A549 (cell line): ENCODE measurements around the gene RARG. TPM values are rescaled to one million over a fixed set of nuclear protein-coding genes. Genes with fewer than 3 reads are reported as not detected.

Experiments
- ATAC-seq, 2 experiments: fragments of 200-7000 bp in 1 of 2; fragments of >200 bp in 1 of 2; cut with Nextera tagmentation in 1 of 2; cut with Tn5 transposase in 1 of 2; 3 replicates each; pipeline versions ENCODE4 v1.8.0 to v1.9.1; 2018 to 2020; ENCODE audit warnings: mild to moderate bottlenecking in 1 of 2, moderate library complexity in 1 of 2
- CTCF ChIA-PET: fragments of 300-600 bp; sonication (Branson Sonifier 250); formaldehyde crosslinking; extraction: SDS; loops from one replicate; lab custom pipeline; 2021; ENCODE audit warnings: antibody characterized with exemption, inconsistent platforms; lab: Yijun Ruan, JAX
- POLR2A ChIA-PET: fragments of 350-600 bp; formaldehyde crosslinking; extraction: SDS; loops from one replicate; lab custom pipeline; 2021; ENCODE audit warnings: antibody characterized with exemption, inconsistent platforms; lab: Yijun Ruan, JAX
- DNase-seq, 2 experiments: peaks; one replicate each; pipeline versions ENCODE4 v3.0.0 to v3.0.0-alpha.2; 2011 to 2016; ENCODE audit warnings: low read depth in 1 of 2, low spot score in 1 of 2
- FAIRE-seq: peaks from 2 replicates; lab custom pipeline; 2011; peaks lifted over from hg19 to GRCh38; lab: Jason Lieb, UNC
- H3K27ac ChIP-seq, 2 experiments: fragments of >200 bp; sonication (Bioruptor Twin); formaldehyde crosslinking; 3 replicates each; pipeline ENCODE4 v1.5.1; 2016 to 2017
- H3K4me1 ChIP-seq: fragments of >200 bp; sonication (Bioruptor Twin); formaldehyde crosslinking; 3 replicates; pipeline ENCODE4 v1.6.1; 2016
- H3K4me2 ChIP-seq: fragments of >200 bp; sonication (Bioruptor Twin); formaldehyde crosslinking; 3 replicates; pipeline ENCODE4 v1.6.1; 2016
- H3K4me3 ChIP-seq: fragments of >200 bp; sonication (Bioruptor Twin); formaldehyde crosslinking; 3 replicates; pipeline ENCODE4 v1.5.1; 2016
- H3K9me3 ChIP-seq: fragments of >200 bp; sonication (Bioruptor Twin); formaldehyde crosslinking; 3 replicates; pipeline ENCODE4 v1.6.1; 2016
- CBX2 ChIP-seq: fragments of 200-600 bp; sonication (generic); IDR thresholded peaks from 2 replicates; pipeline ENCODE4 v1.6.1; 2016; ENCODE audit warnings: low read depth, mild to moderate bottlenecking, borderline replicate concordance
- CBX8 ChIP-seq: fragments of 200-600 bp; sonication (generic); IDR thresholded peaks from 2 replicates; pipeline ENCODE4 v1.6.1; 2016
- CEBPB ChIP-seq, 2 experiments: fragments of >200 bp in 1 of 2; sonication (Bioruptor Twin) in 1 of 2; formaldehyde crosslinking in 1 of 2; IDR thresholded peaks; 2 replicates each; pipeline ENCODE4 v1.6.1; 2012 to 2016
- CHD4 ChIP-seq: fragments of 200-600 bp; sonication (generic); IDR thresholded peaks from 2 replicates; pipeline ENCODE4 v1.6.1; 2016; ENCODE audit warnings: antibody characterized with exemption, mild to moderate bottlenecking, borderline replicate concordance
- EP300 ChIP-seq, 2 experiments: fragments of >200 bp; sonication (Bioruptor Twin); formaldehyde crosslinking; IDR thresholded peaks; 2 replicates in 1 of 2; 3 replicates in 1 of 2; pipeline ENCODE4 v1.6.1; 2016 to 2017
- HEYL ChIP-seq: fragments of 250-450 bp; sonication (Bioruptor Pico); IDR thresholded peaks from 2 replicates; pipeline ENCODE4 v1.8.0; 2021; ENCODE audit warnings: mild to moderate bottlenecking, moderate library complexity
- HOXA7 ChIP-seq: fragments of 250-450 bp; sonication (Bioruptor Pico); IDR thresholded peaks from 2 replicates; pipeline ENCODE4 v1.5.0; 2020; ENCODE audit warnings: mild to moderate bottlenecking, moderate library complexity
- HOXB5 ChIP-seq: fragments of 250-450 bp; sonication (Bioruptor Pico); IDR thresholded peaks from 2 replicates; pipeline ENCODE4 v1.5.0; 2020; ENCODE audit warnings: mild to moderate bottlenecking, moderate library complexity
- KDM5A ChIP-seq: fragments of 200-600 bp; sonication (generic); IDR thresholded peaks from 2 replicates; pipeline ENCODE4 v1.6.1; 2016; ENCODE audit warnings: antibody characterized with exemption, mild to moderate bottlenecking
- MAFK ChIP-seq: fragments of 450-650 bp; IDR thresholded peaks from 2 replicates; pipeline ENCODE4 v1.6.1; 2014; ENCODE audit not compliant: partially characterized antibody
- MAX ChIP-seq: IDR thresholded peaks from 2 replicates; pipeline ENCODE4 v1.6.1; 2012
- MAZ ChIP-seq: fragments of 150-350 bp; IDR thresholded peaks from 2 replicates; pipeline ENCODE4 v1.6.1; 2014; ENCODE audit warnings: antibody characterized with exemption, low read depth, low read length, borderline replicate concordance
- MYC ChIP-seq: IDR thresholded peaks from 2 replicates; pipeline ENCODE4 v1.6.1; 2012; ENCODE audit warnings: mild to moderate bottlenecking, inconsistent platforms, low read length, improper control_type of control experiment, borderline replicate concordance
- NFE2L2 ChIP-seq: fragments of 150-350 bp; conservative IDR thresholded peaks from 2 replicates; pipeline ENCODE4 v1.6.1; 2014; ENCODE audit warnings: low read length
- PHF8 ChIP-seq: fragments of 200-600 bp; sonication (generic); IDR thresholded peaks from 2 replicates; pipeline ENCODE4 v1.6.1; 2016; ENCODE audit warnings: low read depth, mild to moderate bottlenecking, antibody characterized with exemption, moderate library complexity, borderline replicate concordance
- POLR2AphosphoS2 ChIP-seq: conservative IDR thresholded peaks from 2 replicates; pipeline ENCODE4 v1.6.1; 2012; ENCODE audit warnings: low read length, improper control_type of control experiment, inconsistent platforms
- RAD21 ChIP-seq, 2 experiments: fragments of >200 bp in 1 of 2; sonication (Bioruptor Twin) in 1 of 2; formaldehyde crosslinking in 1 of 2; IDR thresholded peaks in 1 of 2; conservative IDR thresholded peaks in 1 of 2; 2 replicates in 1 of 2; 3 replicates in 1 of 2; pipeline ENCODE4 v1.6.1; 2012 to 2018; ENCODE audit warnings: inconsistent platforms in 1 of 2
- RARB ChIP-seq: fragments of 250-450 bp; sonication (Bioruptor Pico); IDR thresholded peaks from 2 replicates; pipeline ENCODE4 v1.8.0; 2021; ENCODE audit warnings: mild to moderate bottlenecking, moderate library complexity
- RFX5 ChIP-seq: fragments of 450-650 bp; IDR thresholded peaks from 2 replicates; pipeline ENCODE4 v1.7.1; 2014; ENCODE audit warnings: antibody characterized with exemption, mild to moderate bottlenecking, moderate library complexity
- RNF2 ChIP-seq: fragments of 200-600 bp; sonication (generic); IDR thresholded peaks from 2 replicates; pipeline ENCODE4 v1.6.1; 2016; ENCODE audit warnings: low read depth, mild to moderate bottlenecking, antibody characterized with exemption, moderate library complexity, borderline replicate concordance
- SREBF2 ChIP-seq: fragments of 450-650 bp; IDR thresholded peaks from 2 replicates; pipeline ENCODE4 v1.6.1; 2014; ENCODE audit warnings: mild to moderate bottlenecking, moderate library complexity
- USF2 ChIP-seq: fragments of 450-650 bp; IDR thresholded peaks from 2 replicates; pipeline ENCODE4 v1.6.1; 2014; ENCODE audit warnings: antibody characterized with exemption
- ZC3H11A ChIP-seq: fragments of 450-650 bp; IDR thresholded peaks from 2 replicates; pipeline ENCODE4 v1.6.1; 2014; ENCODE audit warnings: antibody characterized with exemption, mild to moderate bottlenecking
- ZSCAN20 ChIP-seq: fragments of 250-450 bp; sonication (Bioruptor Pico); IDR thresholded peaks from 2 replicates; pipeline ENCODE4 v1.8.0; 2022; ENCODE audit warnings: mild to moderate bottlenecking, moderate library complexity
- WGBS: methylation state at CpG from one replicate; pipeline ENCODE4 v1.1.6; 2017; ENCODE audit errors: missing lambda C conversion rate; 5-methylcytosine and 5-hydroxymethylcytosine counted together
- polyA plus RNA-seq, 4 experiments: library from polyadenylated mRNA; depleted of rRNA in 3 of 4; stranded (reverse); fragments of >200 nt; fragmentation: RNase III in 1 of 4; extraction: RNeasy Plus Mini Kit Qiagen cat#74134 plus additional on column Dnase treatment in 1 of 4; gene quantifications; 2 replicates in 3 of 4; 3 replicates in 1 of 4; pipeline ENCODE4 v1.2.3, GENCODE V29; 2011 to 2017
- TF ChIP-seq, protein P1 (sequence below): fragments of >200 bp; sonication (Bioruptor Twin); formaldehyde crosslinking; IDR thresholded peaks from 2 replicates; pipeline ENCODE4 v1.6.1; 2016
- TF ChIP-seq, protein P2 (sequence below): fragments of 250-450 bp; sonication (Bioruptor Pico); IDR thresholded peaks from 2 replicates; pipeline ENCODE4 v1.5.0; 2020; ENCODE audit warnings: low read depth, mild to moderate bottlenecking, moderate library complexity
- TF ChIP-seq, protein P3 (sequence below): fragments of 200-600 bp; sonication (generic); IDR thresholded peaks from 2 replicates; pipeline ENCODE4 v1.6.1; 2016; ENCODE audit warnings: antibody characterized with exemption, mild to moderate bottlenecking, moderate library complexity
- TF ChIP-seq, protein P4 (sequence below): fragments of >200 bp; sonication (Bioruptor Twin); formaldehyde crosslinking; IDR thresholded peaks from 3 replicates; pipeline ENCODE4 v1.5.1; 2016

Gene RARG
- polyA plus RNA-seq, 2 of the 4 experiments (the other 2 are of a cell fraction): 15.6 to 17.2 TPM

DNA sequence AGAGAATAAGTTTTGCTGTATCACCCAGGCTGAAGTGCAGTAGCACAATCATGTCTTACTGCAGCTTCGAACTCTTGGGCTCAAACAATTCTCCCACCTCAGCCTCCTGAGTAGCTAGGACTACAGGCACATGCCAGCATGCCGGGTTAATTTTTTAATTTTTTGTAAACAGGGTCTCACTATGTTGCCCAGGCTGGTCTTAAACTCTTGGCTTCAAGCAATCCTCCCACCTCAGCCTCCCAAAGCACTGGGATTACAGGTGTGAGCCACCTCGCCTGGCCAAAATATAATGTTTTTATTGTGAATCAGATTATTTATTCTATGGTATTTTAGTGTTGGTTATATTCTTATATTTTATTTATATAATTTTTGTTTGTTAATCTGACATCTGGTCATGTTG lies 55.3 kb downstream of the RARG start:
- no peaks in the 10 kb centered on the region for H3K9me3 ChIP-seq
- H3K4me3 ChIP-seq: no peak overlapping the region
- TF ChIP-seq MAZ (no peak), RARB (CRISPR knock-in tag) (no peak), HEYL (no peak), CBX2 (no peak)
- no peak for FAIRE-seq
- DNase-seq: no peak
- H3K4me2 ChIP-seq: no peak overlapping the region
- H3K27ac ChIP-seq: peak overlapping the region; percentile 41 to 43; a peak in 2 of 6 replicates
- CTCF ChIA-PET: interaction anchor here (0.8 to 36.2 kb wide), 5 partner anchors 8 to 111 kb away, joined by 3 to 646 read pairs (median 14); partner anchors contain the start of genes ITGB7 and SPRYD3
- POLR2A ChIA-PET: no interaction called here
- 96% methylated on average over 3 of the region's 3 CpGs for WGBS
- ATAC-seq: no peak
- peaks cover 57% of the 10 kb centered on the region for H3K4me1 ChIP-seq

GRCh38 chr12:53174881-53175491 lies 57.0 kb downstream of the RARG start:
- ChIA-PET CTCF (interaction anchor here (0.7 to 36.2 kb wide), 17 partner anchors 10 to 223 kb away, joined by 3 to 646 read pairs (median 4); partner anchors contain the start of genes ESPL1 and ITGB7), POLR2A (interaction anchor here (0.7 to 1.4 kb wide), 4 partner anchors 15 to 120 kb away, joined by 3 to 4 read pairs (median 3); partner anchors contain the start of gene PFDN5)
- peak; percentile 88 to 91 for ATAC-seq
- Histone ChIP-seq H3K27ac (peak overlapping the region; percentile 79), H3K4me2 (peak overlapping the region; percentile 61), H3K4me3 (no peak overlapping the region), H3K4me1 (peaks cover 70% of the 10 kb centered on the region), H3K9me3 (no peaks in the 10 kb centered on the region)
- 7% methylated on average over 4 of the region's 4 CpGs for WGBS
- peak; percentile 72 to 94 for DNase-seq
- no peak for FAIRE-seq
- TF ChIP-seq, protein P1, sequence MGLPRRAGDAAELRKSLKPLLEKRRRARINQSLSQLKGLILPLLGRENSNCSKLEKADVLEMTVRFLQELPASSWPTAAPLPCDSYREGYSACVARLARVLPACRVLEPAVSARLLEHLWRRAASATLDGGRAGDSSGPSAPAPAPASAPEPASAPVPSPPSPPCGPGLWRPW: 0 out of 2 replicates have a peak, but pooled peaks have one; percentile 50
- TF ChIP-seq NFE2L2: no peak
- TF ChIP-seq RAD21 (conservative IDR thresholded peaks at IDR 0.05 in 1 of 2, IDR thresholded peaks at IDR 0.05 in 1 of 2): peak; percentile 67 to 69
- TF ChIP-seq CEBPB (IDR thresholded peaks at IDR 0.05): peak; percentile 96 to 99
- TF ChIP-seq ZC3H11A: no peak
- no peak for TF ChIP-seq KDM5A
- TF ChIP-seq RNF2: no peak
- no peak for TF ChIP-seq MYC
- no peak for TF ChIP-seq SREBF2
- TF ChIP-seq HOXA7: no peak
- TF ChIP-seq USF2: no peak
- TF ChIP-seq, protein P2, sequence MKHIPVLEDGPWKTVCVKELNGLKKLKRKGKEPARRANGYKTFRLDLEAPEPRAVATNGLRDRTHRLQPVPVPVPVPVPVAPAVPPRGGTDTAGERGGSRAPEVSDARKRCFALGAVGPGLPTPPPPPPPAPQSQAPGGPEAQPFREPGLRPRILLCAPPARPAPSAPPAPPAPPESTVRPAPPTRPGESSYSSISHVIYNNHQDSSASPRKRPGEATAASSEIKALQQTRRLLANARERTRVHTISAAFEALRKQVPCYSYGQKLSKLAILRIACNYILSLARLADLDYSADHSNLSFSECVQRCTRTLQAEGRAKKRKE: no peak
- peak; percentile 65 for TF ChIP-seq MAX
- no peak for TF ChIP-seq PHF8
- TF ChIP-seq EP300 (IDR thresholded peaks at IDR 0.05): peak in 1 of 2 experiments; percentile 57; a peak in 1 of 5 replicates
- no peak for TF ChIP-seq POLR2AphosphoS2
- TF ChIP-seq, protein P3, sequence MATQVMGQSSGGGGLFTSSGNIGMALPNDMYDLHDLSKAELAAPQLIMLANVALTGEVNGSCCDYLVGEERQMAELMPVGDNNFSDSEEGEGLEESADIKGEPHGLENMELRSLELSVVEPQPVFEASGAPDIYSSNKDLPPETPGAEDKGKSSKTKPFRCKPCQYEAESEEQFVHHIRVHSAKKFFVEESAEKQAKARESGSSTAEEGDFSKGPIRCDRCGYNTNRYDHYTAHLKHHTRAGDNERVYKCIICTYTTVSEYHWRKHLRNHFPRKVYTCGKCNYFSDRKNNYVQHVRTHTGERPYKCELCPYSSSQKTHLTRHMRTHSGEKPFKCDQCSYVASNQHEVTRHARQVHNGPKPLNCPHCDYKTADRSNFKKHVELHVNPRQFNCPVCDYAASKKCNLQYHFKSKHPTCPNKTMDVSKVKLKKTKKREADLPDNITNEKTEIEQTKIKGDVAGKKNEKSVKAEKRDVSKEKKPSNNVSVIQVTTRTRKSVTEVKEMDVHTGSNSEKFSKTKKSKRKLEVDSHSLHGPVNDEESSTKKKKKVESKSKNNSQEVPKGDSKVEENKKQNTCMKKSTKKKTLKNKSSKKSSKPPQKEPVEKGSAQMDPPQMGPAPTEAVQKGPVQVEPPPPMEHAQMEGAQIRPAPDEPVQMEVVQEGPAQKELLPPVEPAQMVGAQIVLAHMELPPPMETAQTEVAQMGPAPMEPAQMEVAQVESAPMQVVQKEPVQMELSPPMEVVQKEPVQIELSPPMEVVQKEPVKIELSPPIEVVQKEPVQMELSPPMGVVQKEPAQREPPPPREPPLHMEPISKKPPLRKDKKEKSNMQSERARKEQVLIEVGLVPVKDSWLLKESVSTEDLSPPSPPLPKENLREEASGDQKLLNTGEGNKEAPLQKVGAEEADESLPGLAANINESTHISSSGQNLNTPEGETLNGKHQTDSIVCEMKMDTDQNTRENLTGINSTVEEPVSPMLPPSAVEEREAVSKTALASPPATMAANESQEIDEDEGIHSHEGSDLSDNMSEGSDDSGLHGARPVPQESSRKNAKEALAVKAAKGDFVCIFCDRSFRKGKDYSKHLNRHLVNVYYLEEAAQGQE: no peak
- TF ChIP-seq RFX5: no peak
- TF ChIP-seq ZSCAN20 (CRISPR knock-in tag): no peak
- TF ChIP-seq MAFK: no peak
- no peak for TF ChIP-seq CBX8
- no peak for TF ChIP-seq CHD4
- TF ChIP-seq, protein P4, sequence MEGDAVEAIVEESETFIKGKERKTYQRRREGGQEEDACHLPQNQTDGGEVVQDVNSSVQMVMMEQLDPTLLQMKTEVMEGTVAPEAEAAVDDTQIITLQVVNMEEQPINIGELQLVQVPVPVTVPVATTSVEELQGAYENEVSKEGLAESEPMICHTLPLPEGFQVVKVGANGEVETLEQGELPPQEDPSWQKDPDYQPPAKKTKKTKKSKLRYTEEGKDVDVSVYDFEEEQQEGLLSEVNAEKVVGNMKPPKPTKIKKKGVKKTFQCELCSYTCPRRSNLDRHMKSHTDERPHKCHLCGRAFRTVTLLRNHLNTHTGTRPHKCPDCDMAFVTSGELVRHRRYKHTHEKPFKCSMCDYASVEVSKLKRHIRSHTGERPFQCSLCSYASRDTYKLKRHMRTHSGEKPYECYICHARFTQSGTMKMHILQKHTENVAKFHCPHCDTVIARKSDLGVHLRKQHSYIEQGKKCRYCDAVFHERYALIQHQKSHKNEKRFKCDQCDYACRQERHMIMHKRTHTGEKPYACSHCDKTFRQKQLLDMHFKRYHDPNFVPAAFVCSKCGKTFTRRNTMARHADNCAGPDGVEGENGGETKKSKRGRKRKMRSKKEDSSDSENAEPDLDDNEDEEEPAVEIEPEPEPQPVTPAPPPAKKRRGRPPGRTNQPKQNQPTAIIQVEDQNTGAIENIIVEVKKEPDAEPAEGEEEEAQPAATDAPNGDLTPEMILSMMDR: peak; percentile 57
- no peak for TF ChIP-seq HOXB5 (CRISPR knock-in tag)
